ENCODE measurements around the gene CDC42BPA.

DNA sequence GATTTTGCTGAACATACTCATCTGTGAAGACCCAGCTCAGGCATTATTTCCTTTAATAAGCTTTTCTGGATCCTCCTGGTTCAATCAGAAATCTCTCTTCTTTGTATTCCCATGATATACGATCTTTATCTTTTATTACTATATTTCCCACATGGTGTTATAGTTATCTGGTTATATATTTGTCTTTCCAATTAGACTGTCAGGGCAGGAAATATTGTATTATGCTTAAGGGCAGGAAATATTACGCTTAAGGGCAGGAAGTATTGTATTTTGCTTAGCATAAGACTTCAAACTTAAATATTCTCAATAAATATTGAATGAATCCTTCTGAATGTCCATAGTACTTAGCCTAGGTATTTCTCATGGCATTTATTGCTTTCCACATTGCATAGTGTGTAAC lies 256.0 kb downstream of the CDC42BPA start:
- TF ChIP-seq, protein P1, sequence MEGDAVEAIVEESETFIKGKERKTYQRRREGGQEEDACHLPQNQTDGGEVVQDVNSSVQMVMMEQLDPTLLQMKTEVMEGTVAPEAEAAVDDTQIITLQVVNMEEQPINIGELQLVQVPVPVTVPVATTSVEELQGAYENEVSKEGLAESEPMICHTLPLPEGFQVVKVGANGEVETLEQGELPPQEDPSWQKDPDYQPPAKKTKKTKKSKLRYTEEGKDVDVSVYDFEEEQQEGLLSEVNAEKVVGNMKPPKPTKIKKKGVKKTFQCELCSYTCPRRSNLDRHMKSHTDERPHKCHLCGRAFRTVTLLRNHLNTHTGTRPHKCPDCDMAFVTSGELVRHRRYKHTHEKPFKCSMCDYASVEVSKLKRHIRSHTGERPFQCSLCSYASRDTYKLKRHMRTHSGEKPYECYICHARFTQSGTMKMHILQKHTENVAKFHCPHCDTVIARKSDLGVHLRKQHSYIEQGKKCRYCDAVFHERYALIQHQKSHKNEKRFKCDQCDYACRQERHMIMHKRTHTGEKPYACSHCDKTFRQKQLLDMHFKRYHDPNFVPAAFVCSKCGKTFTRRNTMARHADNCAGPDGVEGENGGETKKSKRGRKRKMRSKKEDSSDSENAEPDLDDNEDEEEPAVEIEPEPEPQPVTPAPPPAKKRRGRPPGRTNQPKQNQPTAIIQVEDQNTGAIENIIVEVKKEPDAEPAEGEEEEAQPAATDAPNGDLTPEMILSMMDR (IDR thresholded peaks at IDR 0.05): no peak
- TF ChIP-seq POLR2A (IDR thresholded peaks at IDR 0.05): no peak
